HepG2 (cell line): ENCODE measurements around the gene BACH2. TPM values are rescaled to one million over a fixed set of nuclear protein-coding genes. Genes with fewer than 3 reads are reported as not detected.
"Not testable (repeated sequence)": the region's sequence is repeated elsewhere in the genome, so short reads cannot be mapped to it uniquely, and the experiment has no call there.

Experiments
- ATAC-seq: fragments of 200-7000 bp; cut with Tn5 transposase; 3 replicates; pipeline ENCODE4 v1.9.1; 2020; ENCODE audit warnings: mild to moderate bottlenecking, moderate library complexity
- BruUV-seq: library from RNA; stranded (reverse); fragments of 400-500 nt; replicated peaks from 2 replicates; lab custom pipeline; 2021; lab: Mats Ljungman, UMichigan
- CTCF ChIA-PET: fragments of 300-600 bp; formaldehyde crosslinking; extraction: SDS; loops from one replicate; lab custom pipeline; 2021; ENCODE audit warnings: low total read pairs, inconsistent platforms, low intra/inter-chr PET ratio; lab: Yijun Ruan, JAX
- POLR2A ChIA-PET: fragments of 350-600 bp; sonication (Branson Sonifier 250); formaldehyde crosslinking; loops from one replicate; lab custom pipeline; 2020; ENCODE audit warnings: antibody characterized with exemption, inconsistent platforms; lab: Yijun Ruan, JAX
- DNase-seq: peaks from one replicate; pipeline ENCODE4 v3.0.0-alpha.2; 2015; ENCODE audit warnings: low spot score
- FAIRE-seq: peaks from 3 replicates; lab custom pipeline; 2011; peaks lifted over from hg19 to GRCh38; lab: Jason Lieb, UNC
- H2AFZ ChIP-seq: one replicate; pipeline ENCODE4 v1.6.1; 2011; ENCODE audit warnings: low read length, inconsistent platforms
- H3K27ac ChIP-seq: fragments of 300-600 bp; 3 replicates; pipeline ENCODE4 v1.8.0; 2011; ENCODE audit warnings: mixed run types, mild to moderate bottlenecking, mixed read lengths, low read length, inconsistent platforms; ENCODE audit not compliant: insufficient read depth; ENCODE audit errors: extremely low read length
- H3K27me3 ChIP-seq, 2 experiments: fragments of 200-600 bp in 1 of 2; 2 replicates in 1 of 2; 3 replicates in 1 of 2; pipeline versions ENCODE4 v1.6.0 to v1.8.0; 2011; ENCODE audit warnings: low read length in 2 of 2, mild to moderate bottlenecking in 2 of 2, moderate library complexity in 2 of 2, inconsistent platforms in 1 of 2; ENCODE audit not compliant: insufficient read depth in 2 of 2, control insufficient read depth in 1 of 2
- H3K36me3 ChIP-seq, 2 experiments: fragments of 200-600 bp in 1 of 2; replicated peaks in 1 of 2; 2 replicates in 1 of 2; 3 replicates in 1 of 2; pipeline versions ENCODE4 v1.5.1 to v1.8.0; 2011; ENCODE audit warnings: low read length in 2 of 2, inconsistent platforms in 1 of 2; ENCODE audit not compliant: insufficient read depth in 2 of 2, control insufficient read depth in 1 of 2
- H3K4me1 ChIP-seq: 2 replicates; pipeline ENCODE4 v1.5.1; 2012; ENCODE audit warnings: low read length, inconsistent platforms; ENCODE audit not compliant: insufficient read depth
- H3K4me2 ChIP-seq: 2 replicates; pipeline ENCODE4 v1.6.0; 2011; ENCODE audit warnings: low read depth, low read length, inconsistent platforms
- H3K4me3 ChIP-seq, 3 experiments: fragments of 200-600 bp in 1 of 3; sonication (generic), shearing (Covaris generic) in 1 of 3; replicated peaks in 1 of 3; 2 replicates each; pipeline ENCODE4 v1.5.1; 2011 to 2016; ENCODE audit warnings: low read length in 3 of 3, inconsistent platforms in 2 of 3, low read depth in 2 of 3, mild to moderate bottlenecking in 2 of 3, control low read depth in 1 of 3, mixed read lengths in 1 of 3; ENCODE audit not compliant: insufficient read depth in 1 of 3
- H3K79me2 ChIP-seq: one replicate; pipeline ENCODE4 v1.6.1; 2011; ENCODE audit warnings: low read length, inconsistent platforms; ENCODE audit not compliant: insufficient read depth
- H3K9ac ChIP-seq: 2 replicates; pipeline ENCODE4 v1.6.0; 2011; ENCODE audit warnings: mild to moderate bottlenecking, low read depth, low read length, inconsistent platforms; ENCODE audit not compliant: insufficient read depth
- H3K9me3 ChIP-seq: 2 replicates; pipeline ENCODE4 v1.5.1; 2012; ENCODE audit warnings: mild to moderate bottlenecking, low read length
- H4K20me1 ChIP-seq: 2 replicates; pipeline ENCODE4 v1.6.0; 2011; ENCODE audit warnings: inconsistent platforms, mild to moderate bottlenecking, low read length, moderate library complexity; ENCODE audit not compliant: insufficient read depth
- GTF2F1 ChIP-seq: fragments of 150-350 bp; IDR thresholded peaks from 2 replicates; pipeline ENCODE4 v1.6.1; 2014; ENCODE audit warnings: low read length
- ZNF264 ChIP-seq: sonication (generic); formaldehyde crosslinking; IDR thresholded peaks from 2 replicates; pipeline ENCODE4 v1.4.0; 2020; ENCODE audit warnings: missing genetic modification reagents
- ZNF766 ChIP-seq: sonication (generic); formaldehyde crosslinking; IDR thresholded peaks from 2 replicates; pipeline ENCODE4 v1.5.0; 2020; ENCODE audit warnings: missing genetic modification reagents, borderline replicate concordance
- WGBS: methylation state at CpG from one replicate; pipeline ENCODE4 v1.1.6; 2017; ENCODE audit warnings: low lambda C conversion rate; 5-methylcytosine and 5-hydroxymethylcytosine counted together
- in situ Hi-C: cut with HindIII; loops from 2 replicates; pipeline ENCODE4 v1.10.0; 2017; ENCODE audit warnings: low pct_unique_long_range_greater_than_20kb; ENCODE audit not compliant: extremely low pct_ligation_motif_present
- intact Hi-C: fragments of 100-400 bp; cut with micrococcal nuclease; formaldehyde crosslinking; loops from one replicate; pipeline ENCODE4 v1.10.0; 2022; ENCODE audit not compliant: unreplicated experiment
- polyA plus RNA-seq, 8 experiments: library from polyadenylated mRNA; depleted of rRNA in 3 of 8; stranded (reverse) in 7 of 8; unstranded in 1 of 8; fragments of >200 nt; fragmentation: Illumina TruSeq in 4 of 8; extraction: Trizol in 4 of 8; gene quantifications; 2 replicates each; pipeline versions ENCODE4 v1.2.1 to v1.2.3, GENCODE V29; 2011 to 2016; ENCODE audit warnings: low read depth in 4 of 8, missing spikeins in 1 of 8, mixed read lengths in 1 of 8; ENCODE audit not compliant: insufficient read depth in 1 of 8
- total RNA-seq, 5 experiments: library from RNA; depleted of rRNA; stranded (reverse); fragments of >200 nt; fragmentation: Illumina TruSeq; extraction: Trizol; gene quantifications; 2 replicates each; pipeline ENCODE4 v1.2.3, GENCODE V29; 2016; ENCODE audit warnings: low read depth in 1 of 5
- TF ChIP-seq, protein P1 (sequence below): sonication (generic); formaldehyde crosslinking; IDR thresholded peaks from 2 replicates; pipeline ENCODE4 v1.5.1; 2020; ENCODE audit warnings: missing genetic modification reagents, mild to moderate bottlenecking, borderline replicate concordance

BACH2 gene
- total and polyA plus RNA-seq, 2 of the 13 experiments (the other 11 are each of a cell fraction or from before 2014, with no cell fraction given), result 0.01 TPM; not detected in 1

DNA sequence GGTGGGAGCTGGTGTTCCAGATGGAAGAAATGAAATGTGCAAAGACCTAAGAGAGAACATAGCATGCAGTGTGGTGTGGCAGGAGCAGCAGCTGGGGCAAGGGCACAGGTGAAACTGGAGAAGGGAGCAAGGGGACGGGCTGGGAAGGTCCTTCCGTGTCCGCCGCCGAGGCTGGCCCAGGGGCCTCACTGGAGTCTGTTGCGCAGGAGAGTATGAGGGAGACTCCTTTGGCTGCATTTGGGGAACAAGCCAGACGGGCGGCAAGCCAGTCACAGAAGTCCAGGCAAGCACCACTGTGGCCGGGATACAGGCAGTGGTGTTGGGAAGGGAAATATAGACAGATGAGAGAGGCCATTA is 324.6 kb downstream of the BACH2 start:
- H4K20me1 ChIP-seq, result no peaks in the 10 kb centered on the region
- ChIA-PET CTCF (no interaction called here), POLR2A (no interaction called here)
- FAIRE-seq (no peak), DNase-seq (no peak), ATAC-seq (no peak)
- 24% methylated on average over 9 of the region's 9 CpGs for WGBS
- H3K4me3 ChIP-seq, result no peak overlapping the region
- no peaks in the 10 kb centered on the region for H3K9me3 ChIP-seq
- no peak overlapping the region for H3K4me2 ChIP-seq
- no peaks in the 10 kb centered on the region for H3K4me1 ChIP-seq
- H3K27ac ChIP-seq, result no peak overlapping the region
- intact Hi-C loops, result loop anchor here (10.0 kb wide), 1 partner anchor 203 kb away; no protein-coding TSS in a partner anchor
- no peaks in the 10 kb centered on the region for H3K36me3 ChIP-seq
- in situ Hi-C loops, result no loop called here
- peaks cover 2 to 26% of the 10 kb centered on the region in 2 experiments; a peak in 3 of 5 replicates for H3K27me3 ChIP-seq
- H3K79me2 ChIP-seq, result no peaks in the 10 kb centered on the region
- H3K9ac ChIP-seq, result no peak overlapping the region
- BruUV-seq, result no TSS peak
- no peak overlapping the region for H2AFZ ChIP-seq
- TF ChIP-seq, protein P1, sequence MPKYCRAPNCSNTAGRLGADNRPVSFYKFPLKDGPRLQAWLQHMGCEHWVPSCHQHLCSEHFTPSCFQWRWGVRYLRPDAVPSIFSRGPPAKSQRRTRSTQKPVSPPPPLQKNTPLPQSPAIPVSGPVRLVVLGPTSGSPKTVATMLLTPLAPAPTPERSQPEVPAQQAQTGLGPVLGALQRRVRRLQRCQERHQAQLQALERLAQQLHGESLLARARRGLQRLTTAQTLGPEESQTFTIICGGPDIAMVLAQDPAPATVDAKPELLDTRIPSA (CRISPR knock-in tag), result no peak
- TF ChIP-seq GTF2F1 (no peak), ZNF766 (CRISPR knock-in tag) (no peak), ZNF264 (CRISPR knock-in tag) (no peak)

DNA sequence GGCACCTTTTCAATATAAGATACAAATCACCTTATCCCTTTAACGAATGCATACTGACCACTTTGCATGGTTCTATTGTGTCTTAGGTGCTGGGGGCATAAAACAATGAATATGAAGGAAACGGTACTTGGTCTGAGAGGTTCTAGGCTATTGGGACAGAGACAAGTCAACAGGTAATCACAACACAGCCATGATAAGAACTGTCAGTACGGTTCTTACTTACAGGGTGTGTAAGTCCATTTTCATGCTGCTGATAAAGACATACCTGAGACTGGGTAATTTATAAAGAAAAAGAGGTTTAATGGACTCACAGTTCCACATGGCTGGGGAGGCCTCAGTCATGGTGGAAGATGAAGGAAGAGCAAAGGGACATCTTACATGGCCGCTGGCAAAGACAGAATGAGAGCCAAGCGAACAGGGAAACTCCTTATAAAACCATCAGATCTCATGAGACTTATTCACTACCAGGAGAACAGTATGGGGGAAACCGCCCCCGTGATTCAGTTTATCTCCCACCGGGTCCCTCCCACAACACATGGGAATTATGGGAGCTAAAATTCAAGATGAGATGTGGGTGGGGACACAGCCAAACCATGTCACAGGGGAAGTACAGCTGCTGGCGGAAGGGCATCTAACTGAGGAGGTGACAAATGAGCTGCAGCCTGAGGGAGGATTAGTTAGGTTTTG is 325.2 kb downstream of the BACH2 start:
- DNase-seq, H3K79me2 ChIP-seq, H4K20me1 ChIP-seq, BruUV-seq, ATAC-seq, H3K9me3 ChIP-seq, in situ Hi-C loops, FAIRE-seq, H3K4me1 ChIP-seq, H2AFZ ChIP-seq, H3K27ac ChIP-seq, POLR2A ChIA-PET, H3K4me3 ChIP-seq, H3K36me3 ChIP-seq, H3K4me2 ChIP-seq, H3K9ac ChIP-seq: not testable (repeated sequence)
- intact Hi-C loops, result loop anchor here (2.0 to 10.0 kb wide), 2 partner anchors 31 to 203 kb away; no protein-coding TSS in a partner anchor
- peaks cover 2 to 26% of the 10 kb centered on the region in 2 experiments; a peak in 3 of 5 replicates for H3K27me3 ChIP-seq
- CTCF ChIA-PET, result interaction anchor here (2.0 kb wide), 1 partner anchor 508 kb away, joined by 8 read pairs; no protein-coding TSS in a partner anchor
- 34% methylated on average over 9 of the region's 9 CpGs for WGBS
